KOPT-K1 (cell line): ENCODE results near the gene BMP7.
"Not testable (repeated sequence)": the region's sequence is repeated elsewhere in the genome, so short reads cannot be mapped to it uniquely, and the experiment has no call there.

ENCODE experiments used
- H3K27ac ChIP-seq: fragments of 200-600 bp; sonication (generic); 2 replicates; pipeline ENCODE4 v1.5.1; 2016; ENCODE audit warnings: antibody characterized with exemption, mild to moderate bottlenecking, low read depth, low read length; ENCODE audit not compliant: poor library complexity, severe bottlenecking
- H3K36me3 ChIP-seq: fragments of 200-600 bp; sonication (generic); 2 replicates; pipeline ENCODE4 v1.5.1; 2017; ENCODE audit warnings: antibody characterized with exemption, mild to moderate bottlenecking, low read length, moderate library complexity; ENCODE audit not compliant: insufficient read depth
- H3K9me3 ChIP-seq: fragments of 200-600 bp; sonication (generic); 2 replicates; pipeline ENCODE4 v1.5.1; 2017; ENCODE audit warnings: antibody characterized with exemption, low read length, mild to moderate bottlenecking; ENCODE audit not compliant: insufficient read depth, poor library complexity, severe bottlenecking

Gene BMP7

DNA sequence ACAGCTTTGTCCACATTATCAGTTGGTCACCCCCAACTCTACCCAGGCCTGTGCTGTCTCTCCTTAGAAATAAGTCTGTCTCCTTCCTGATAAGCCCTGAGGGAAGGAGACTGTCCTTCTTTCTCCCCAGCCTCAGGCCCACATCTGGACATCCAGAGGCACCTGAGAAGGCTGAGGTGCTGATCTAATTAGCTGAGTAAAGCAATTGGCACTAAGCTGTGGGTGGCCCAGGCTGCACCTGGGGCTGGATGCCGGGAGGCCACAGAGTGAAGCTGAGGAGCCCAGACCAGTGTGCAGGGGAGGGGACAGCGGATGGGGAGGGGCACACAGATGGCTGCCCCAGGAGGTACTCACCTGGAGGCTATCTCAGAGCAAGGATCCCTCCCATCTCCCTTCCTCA lies 26.2 kb upstream of the BMP7 start:
- H3K27ac ChIP-seq: no peak overlapping the region
- no peaks in the 10 kb centered on the region for H3K9me3 ChIP-seq
- no peaks in the 10 kb centered on the region for H3K36me3 ChIP-seq

DNA sequence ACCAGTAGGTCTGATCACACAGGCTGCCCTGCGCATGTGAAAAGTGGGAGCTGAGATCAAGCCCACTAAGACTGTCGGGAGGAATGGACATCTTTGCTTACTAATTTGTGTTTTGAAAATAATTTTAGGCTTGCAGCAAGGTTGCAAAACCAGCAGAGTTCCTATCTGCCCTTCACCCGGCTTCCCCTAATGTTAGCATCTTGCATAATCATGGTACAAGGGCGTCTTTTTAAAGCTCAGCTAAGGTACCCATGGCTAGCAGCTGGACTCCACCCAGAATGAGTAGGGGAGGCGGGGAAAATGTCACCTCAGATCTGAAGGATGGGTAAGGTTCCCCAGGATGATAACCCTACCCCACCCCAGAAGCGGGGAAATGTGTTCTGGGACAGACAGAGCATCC lies 25.3 kb upstream of the BMP7 start:
- H3K27ac ChIP-seq: no peak overlapping the region
- H3K9me3 ChIP-seq: no peaks in the 10 kb centered on the region
- H3K36me3 ChIP-seq: no peaks in the 10 kb centered on the region

DNA sequence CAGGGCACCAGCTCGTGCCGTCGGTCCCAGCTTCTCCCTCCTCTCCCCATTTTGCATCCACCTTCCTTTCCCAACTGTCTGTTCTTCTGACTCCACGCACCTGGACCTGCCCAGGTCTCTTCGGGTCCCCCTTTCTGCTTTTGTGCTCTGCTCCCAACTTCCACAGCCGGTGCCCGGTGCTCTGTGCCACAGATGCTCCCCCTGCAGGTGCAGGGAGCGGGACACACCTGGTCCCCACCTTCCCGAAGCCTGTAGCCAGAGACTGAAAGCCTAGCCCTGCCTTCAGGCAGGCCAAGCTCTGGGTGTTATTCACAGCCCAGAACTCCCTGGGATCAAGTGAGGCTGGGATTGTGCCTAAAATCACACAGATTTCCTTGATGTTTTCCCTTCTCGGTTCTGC lies 24.6 kb upstream of the BMP7 start:
- Histone ChIP-seq H3K9me3 (no peaks in the 10 kb centered on the region), H3K27ac (no peak overlapping the region), H3K36me3 (no peaks in the 10 kb centered on the region)

DNA sequence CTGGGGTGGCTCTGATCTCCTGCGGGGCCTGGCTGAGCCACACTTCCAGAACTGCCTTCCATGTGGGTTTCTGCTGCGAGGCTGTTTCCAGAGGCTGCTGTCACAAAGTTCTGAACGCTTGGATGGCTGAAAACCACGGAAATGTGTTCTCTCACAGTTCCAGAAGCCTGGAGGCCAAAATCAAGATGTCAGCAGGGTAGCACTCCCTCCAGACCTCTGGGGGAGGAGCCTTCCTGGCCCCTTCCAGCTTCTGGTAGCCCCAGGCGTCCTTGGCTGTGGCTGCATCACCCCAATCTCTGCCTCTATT lies 23.7 kb upstream of the BMP7 start:
- Histone ChIP-seq H3K9me3 (no peaks in the 10 kb centered on the region), H3K36me3 (no peaks in the 10 kb centered on the region), H3K27ac (no peak overlapping the region)

DNA sequence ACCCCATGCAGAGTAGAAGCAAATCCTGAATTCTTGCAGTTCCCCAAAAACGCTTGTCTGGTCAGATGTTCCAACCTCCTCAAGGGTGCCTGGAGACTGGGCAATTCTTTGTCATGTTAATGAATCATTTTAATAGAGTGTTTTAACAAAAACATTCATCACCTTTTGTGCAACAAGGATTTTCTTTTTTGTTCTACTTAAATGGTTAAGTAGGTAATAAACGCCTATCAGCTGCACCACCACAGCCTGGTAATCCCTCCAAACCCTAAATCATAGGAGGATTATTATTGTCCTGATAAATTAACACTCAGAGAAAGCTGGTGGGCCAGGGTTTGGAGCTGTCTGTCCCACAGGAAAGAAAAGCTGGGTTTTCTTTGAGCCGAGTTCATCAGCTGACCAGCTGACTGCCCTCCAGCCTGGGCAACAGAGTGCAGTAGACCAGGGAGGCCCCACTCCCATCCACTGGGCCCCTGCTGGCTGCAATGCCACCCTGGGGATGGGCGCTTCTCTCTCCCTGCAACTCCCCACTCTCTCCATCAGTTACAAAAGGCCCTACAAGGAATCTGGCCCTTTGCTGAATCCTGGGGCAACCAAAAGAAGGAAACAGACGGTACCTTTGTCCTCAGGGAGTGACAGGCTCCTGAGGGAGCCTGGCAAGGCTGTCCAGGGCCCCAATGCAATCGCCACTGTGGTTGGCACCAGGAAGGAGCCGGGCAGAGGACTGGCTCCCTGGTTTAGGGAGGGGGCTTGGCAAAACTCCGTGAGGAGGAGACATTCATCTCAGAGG lies 23.1 kb upstream of the BMP7 start:
- Histone ChIP-seq H3K9me3 (no peaks in the 10 kb centered on the region), H3K27ac (no peak overlapping the region), H3K36me3 (no peaks in the 10 kb centered on the region)

DNA sequence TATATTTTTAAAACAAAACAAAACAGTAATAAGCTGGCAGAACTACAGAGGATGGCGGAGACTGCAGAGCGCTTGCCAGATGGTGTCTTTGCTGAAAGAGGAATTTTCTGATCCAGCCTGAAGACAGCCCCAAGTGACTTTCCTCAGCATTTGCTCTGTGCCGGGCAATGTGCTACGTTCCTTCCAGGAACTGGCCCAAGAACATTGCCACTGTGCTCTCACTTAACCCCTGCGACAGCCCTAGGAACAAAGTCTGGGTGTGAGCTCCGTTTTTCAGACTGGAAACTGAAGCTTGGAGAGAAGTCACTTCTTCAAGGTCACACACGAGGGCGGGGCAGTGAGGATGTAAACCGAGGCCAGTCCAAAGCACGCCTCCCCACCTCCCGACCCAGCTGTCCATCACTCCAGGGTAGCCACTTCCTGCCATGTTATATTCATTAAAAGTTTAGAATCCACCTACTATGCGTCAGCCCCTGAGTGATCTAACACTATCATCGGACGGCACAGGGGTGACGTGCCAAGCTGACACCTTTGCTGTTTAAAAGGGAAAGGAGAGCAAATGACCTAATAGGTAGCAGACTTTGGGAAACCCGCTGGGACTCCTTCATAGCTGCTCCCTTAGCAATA lies 22.3 kb upstream of the BMP7 start:
- no peak overlapping the region for H3K27ac ChIP-seq
- H3K36me3 ChIP-seq: no peaks in the 10 kb centered on the region
- H3K9me3 ChIP-seq: no peaks in the 10 kb centered on the region

DNA sequence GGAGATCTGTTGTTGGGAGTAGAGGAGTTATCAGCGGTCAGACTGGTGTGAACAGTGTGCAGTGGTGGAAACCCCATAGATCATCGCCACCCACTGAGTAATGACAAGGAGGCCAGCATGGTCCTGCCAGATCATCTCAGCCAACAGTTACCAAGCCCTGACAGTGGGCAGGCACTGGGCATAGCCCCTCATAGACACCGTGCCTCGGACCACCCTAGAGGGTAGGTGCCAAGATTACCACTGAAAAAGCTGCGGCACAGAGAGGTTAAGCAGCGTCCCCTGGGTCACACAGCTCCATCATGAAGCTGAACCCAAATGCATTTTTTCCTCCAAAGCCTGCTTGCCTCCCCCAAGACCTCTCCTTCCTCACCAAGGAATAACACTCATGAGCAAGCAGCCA lies 21.5 kb upstream of the BMP7 start:
- no peaks in the 10 kb centered on the region for H3K9me3 ChIP-seq
- H3K27ac ChIP-seq: no peak overlapping the region
- no peaks in the 10 kb centered on the region for H3K36me3 ChIP-seq

DNA sequence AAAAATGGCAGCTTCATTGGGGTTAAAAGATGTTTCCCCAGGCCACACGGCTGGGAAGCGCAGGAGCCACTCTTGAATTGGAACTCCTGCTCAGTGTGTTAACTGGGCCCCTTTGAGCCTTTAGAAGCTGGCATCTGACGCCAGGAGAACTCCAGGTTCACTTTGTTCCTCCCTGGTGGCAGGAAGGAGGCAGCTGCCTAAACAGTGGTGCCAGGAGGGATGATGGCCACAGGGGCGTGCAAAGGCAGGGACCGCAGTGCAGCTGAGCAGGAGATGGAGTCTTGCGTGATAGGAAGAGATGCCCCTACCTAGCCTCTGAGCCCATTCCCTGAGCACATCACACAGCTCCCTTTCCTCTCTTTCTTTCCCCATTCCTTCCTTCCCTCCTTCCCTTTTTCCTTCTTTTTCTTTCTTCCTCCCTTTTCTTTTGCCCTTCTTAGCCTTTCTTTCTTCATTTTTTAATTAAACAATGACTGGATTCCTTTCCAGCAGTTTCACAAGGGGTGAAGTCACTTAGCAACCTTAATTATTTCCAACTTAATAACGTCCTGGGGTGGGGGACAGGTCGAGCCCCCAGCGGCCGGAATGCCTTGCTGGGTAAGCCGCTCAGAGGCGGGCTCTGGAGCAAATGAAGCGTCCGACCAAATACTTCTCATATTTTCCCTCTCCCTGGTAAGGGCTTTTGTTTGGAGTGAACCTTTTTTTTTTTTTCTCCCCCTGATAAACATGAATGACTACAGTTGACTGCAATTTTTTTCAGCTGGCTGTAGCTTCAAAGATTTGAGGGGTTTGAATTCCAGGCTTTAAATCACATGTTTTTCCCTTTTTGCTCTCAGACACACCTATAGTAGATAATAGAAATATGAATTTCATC lies 20.8 kb upstream of the BMP7 start:
- H3K27ac ChIP-seq: no peak overlapping the region
- no peaks in the 10 kb centered on the region for H3K9me3 ChIP-seq
- H3K36me3 ChIP-seq: no peaks in the 10 kb centered on the region

DNA sequence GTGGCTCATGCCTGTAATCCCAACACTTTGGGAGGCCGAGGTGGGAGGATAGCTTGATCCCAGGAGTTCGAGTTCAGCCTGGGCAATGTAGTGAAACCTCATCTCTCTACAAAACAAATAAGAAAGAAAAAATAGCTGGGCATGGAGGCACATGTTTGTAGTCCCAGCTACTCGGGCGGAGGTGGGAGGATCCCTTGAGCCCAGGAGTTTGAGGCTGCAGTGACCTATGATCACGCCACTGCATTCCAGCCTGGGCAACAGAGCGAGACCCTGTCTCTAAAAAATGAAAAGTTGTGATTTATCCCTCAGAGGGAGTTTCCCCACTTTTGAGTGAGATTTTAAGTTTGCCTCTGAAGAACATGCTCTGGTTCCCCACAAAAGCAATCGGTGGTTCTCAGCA lies 17.4 kb upstream of the BMP7 start:
- H3K27ac ChIP-seq: no peak overlapping the region
- H3K9me3 ChIP-seq: no peaks in the 10 kb centered on the region
- no peaks in the 10 kb centered on the region for H3K36me3 ChIP-seq

DNA sequence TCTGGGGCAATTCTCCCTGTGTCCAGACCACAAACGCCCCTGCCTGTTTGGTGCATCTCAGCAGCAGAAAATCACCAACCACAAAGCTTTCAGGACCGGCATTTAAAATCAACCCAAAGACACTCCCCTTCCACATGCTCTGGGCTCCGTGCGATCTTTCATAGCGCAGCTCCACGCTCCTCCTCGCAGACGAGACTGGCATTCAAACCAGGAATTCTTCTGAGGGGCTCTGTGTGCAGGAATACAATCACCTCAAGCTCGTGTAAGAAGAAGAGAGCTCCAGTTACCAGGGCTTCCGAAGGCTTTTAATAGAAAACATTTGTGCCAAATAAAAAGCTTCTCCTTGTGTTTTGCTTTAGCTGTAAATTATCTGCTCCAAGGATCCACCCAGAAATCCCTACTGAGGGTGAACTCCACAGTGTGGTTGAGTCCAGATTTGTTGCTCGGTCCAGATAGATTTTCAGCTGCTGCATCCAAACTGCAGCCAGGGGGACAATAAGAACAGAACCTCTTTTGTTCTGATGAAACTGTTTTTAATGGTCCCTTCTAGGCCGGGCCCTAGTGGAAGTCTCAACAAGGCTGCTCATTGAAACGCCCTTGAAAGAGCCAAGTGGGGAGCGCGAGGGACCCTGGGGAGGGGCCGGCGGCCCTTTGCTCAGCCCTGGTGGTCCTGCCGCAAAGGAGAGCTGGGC lies 16.4 kb upstream of the BMP7 start:
- no peaks in the 10 kb centered on the region for H3K36me3 ChIP-seq
- H3K27ac ChIP-seq: no peak overlapping the region
- H3K9me3 ChIP-seq: no peaks in the 10 kb centered on the region

DNA sequence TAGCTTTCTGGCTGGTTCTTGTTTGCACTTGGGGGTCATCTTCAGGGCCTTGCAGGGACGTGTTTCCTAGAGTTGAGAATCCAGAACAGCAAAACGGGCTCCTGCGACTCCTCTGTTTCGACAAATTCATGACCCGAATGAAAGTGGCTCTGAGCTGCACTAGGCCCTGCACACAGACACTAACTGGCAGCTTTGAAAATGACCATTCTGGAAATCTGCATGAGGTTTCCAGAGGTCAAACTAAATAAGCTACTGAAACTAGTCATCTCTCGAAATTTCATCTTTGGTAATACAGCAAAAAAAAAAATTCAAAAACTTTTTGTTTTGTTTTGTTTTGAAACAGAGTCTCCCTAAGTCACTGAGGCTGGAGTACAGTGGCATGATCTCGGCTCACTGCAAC lies 15.5 kb upstream of the BMP7 start:
- Histone ChIP-seq H3K36me3 (no peaks in the 10 kb centered on the region), H3K27ac (no peak overlapping the region), H3K9me3 (no peaks in the 10 kb centered on the region)

DNA sequence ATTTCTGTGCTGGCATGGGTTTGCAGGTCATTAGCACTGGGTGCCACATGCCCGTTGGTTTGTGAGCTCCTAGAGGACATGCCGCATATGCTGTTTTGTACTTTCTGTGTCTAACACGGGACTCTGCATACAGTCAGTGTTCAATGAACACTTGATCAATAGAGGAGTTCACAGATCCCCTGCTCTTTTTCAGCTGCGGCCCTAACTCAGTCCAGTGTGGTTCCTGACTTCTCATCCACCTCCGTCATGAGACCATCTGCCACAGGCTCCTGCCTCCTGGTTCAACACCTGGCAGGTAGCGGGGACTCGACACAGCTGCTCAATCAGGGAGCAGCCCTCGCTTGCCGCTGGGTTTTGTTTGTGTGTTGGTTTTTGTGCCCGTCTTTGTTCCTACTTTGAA lies 13.8 kb upstream of the BMP7 start:
- no peaks in the 10 kb centered on the region for H3K9me3 ChIP-seq
- H3K36me3 ChIP-seq: no peaks in the 10 kb centered on the region
- H3K27ac ChIP-seq: no peak overlapping the region

DNA sequence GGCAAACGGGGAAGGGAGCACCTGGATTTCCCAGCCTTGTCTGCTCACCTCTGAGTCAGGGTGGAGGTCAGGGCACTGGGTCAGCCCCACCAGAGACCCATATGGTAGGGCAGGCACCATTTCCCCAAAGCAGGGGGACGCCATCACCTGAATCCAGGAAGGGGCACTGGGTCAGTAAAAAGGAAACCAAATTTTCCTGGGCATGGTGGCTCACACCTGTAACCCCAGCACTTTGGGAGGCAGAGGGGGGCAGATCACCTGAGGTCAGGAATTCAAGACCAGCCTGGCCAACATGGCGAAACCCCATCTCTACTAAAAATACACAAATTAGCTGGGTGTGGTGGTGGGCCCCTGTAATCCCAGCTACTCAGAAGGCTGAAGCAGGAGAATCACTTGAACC lies 13.1 kb upstream of the BMP7 start:
- H3K9me3 ChIP-seq, H3K36me3 ChIP-seq, H3K27ac ChIP-seq: not testable (repeated sequence)

DNA sequence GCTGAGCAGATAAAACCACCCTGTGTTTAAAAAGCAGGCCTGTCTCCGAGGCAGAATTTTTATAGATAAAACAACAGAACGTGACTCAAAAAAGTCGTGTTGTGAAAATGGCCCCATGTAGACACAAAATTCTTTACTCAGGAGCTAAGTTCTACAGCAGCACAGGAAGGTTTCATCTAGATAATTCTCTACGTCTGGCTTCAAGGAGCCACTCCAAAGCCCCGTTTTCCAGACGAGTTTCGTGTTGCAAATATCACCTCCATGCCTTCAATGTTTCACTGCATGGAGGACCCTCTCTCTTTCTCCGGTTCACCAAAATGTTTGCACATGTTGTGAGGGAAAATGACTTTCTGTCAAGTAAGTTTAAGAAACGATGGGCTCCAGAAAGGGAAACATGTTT lies 12.0 kb upstream of the BMP7 start:
- Histone ChIP-seq H3K36me3 (no peaks in the 10 kb centered on the region), H3K9me3 (no peaks in the 10 kb centered on the region), H3K27ac (no peak overlapping the region)

DNA sequence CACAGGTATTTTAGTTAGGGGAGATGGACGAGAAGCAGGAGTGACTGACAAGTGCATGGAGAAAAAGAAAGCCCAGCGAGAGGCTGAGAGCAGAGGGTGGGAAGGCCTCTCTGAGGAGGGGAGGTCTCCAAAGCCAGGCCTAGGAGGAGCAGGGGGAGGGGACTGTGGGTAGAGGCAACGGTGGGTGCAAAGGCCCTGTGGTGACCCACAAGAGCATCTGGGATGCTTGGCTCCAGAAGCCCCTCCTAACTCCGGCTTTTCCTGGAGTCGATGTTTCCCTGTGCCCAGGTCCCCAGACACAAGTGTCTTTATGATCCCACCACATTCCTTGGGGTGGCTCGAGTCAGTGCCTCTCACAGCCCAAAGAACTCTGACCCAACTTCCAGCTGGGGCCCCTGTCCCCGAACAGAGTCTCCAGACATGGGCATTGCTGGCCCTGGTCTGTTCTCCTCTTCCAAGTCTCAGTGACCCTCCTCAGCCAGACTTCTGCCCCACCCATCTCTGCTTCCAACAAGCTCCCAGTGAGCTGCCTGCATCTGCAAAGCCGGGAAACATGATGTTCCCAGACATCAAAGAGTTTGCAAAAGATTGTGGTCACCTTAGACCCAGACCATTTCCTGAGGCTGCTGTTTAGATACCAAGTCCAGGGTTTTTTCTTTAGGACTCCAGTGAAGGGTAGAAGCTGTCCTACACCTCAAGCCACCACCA lies 11.1 kb upstream of the BMP7 start:
- no peaks in the 10 kb centered on the region for H3K9me3 ChIP-seq
- no peak overlapping the region for H3K27ac ChIP-seq
- H3K36me3 ChIP-seq: no peaks in the 10 kb centered on the region
